Spleen (tissue), 11 donors: ENCODE results near the gene HOXD8. TPM values are rescaled to one million over a fixed set of nuclear protein-coding genes. Genes with fewer than 3 reads are reported as not detected.

Source experiments
- DNase-seq: peaks from one replicate; pipeline ENCODE4 v3.0.0-alpha.2; 2020
- H3K27ac ChIP-seq, 8 donors: fragments of 200-600 bp; sonication (generic) in 7 of 8; 1 replicate in 4 of 8; 2 replicates in 4 of 8; pipeline versions ENCODE4 v1.5.0 to v1.8.0; 2016 to 2021; ENCODE audit warnings: inconsistent platforms in 4 of 8, mild to moderate bottlenecking in 4 of 8, moderate library complexity in 1 of 8
- H3K27me3 ChIP-seq, 7 donors: fragments of 200-600 bp; sonication (generic) in 6 of 7; replicated peaks in 1 of 7; 1 replicate in 4 of 7; 2 replicates in 3 of 7; pipeline versions ENCODE4 v1.5.0 to v1.8.0; 2016 to 2021; ENCODE audit warnings: inconsistent platforms in 3 of 7, mild to moderate bottlenecking in 1 of 7
- H3K36me3 ChIP-seq, 6 donors: fragments of 200-600 bp; sonication (generic) in 5 of 6; 1 replicate in 4 of 6; 2 replicates in 2 of 6; pipeline versions ENCODE4 v1.5.0 to v1.8.0; 2016 to 2021; ENCODE audit warnings: inconsistent platforms in 2 of 6
- H3K4me1 ChIP-seq, 6 donors: fragments of 200-600 bp; sonication (generic) in 5 of 6; 1 replicate in 3 of 6; 2 replicates in 3 of 6; pipeline versions ENCODE4 v1.5.0 to v1.8.0; 2016 to 2021; ENCODE audit warnings: inconsistent platforms in 3 of 6
- H3K4me3 ChIP-seq, 8 donors: fragments of 200-600 bp; sonication (generic) in 7 of 8; 1 replicate in 4 of 8; 2 replicates in 4 of 8; pipeline versions ENCODE4 v1.5.0 to v1.8.0; 2016 to 2021; ENCODE audit warnings: inconsistent platforms in 4 of 8, mild to moderate bottlenecking in 4 of 8, moderate library complexity in 2 of 8
- H3K9me3 ChIP-seq, 8 donors: fragments of 200-600 bp; sonication (generic) in 7 of 8; 1 replicate in 4 of 8; 2 replicates in 4 of 8; pipeline versions ENCODE4 v1.5.0 to v1.8.0; 2016 to 2021; ENCODE audit warnings: inconsistent platforms in 4 of 8
- POLR2A ChIP-seq, 3 donors: fragments of 450-650 bp; IDR thresholded peaks; one replicate each; pipeline ENCODE4 v1.5.1; 2017; ENCODE audit warnings: antibody characterized with exemption in 3 of 3, mild to moderate bottlenecking in 1 of 3
- POLR2AphosphoS5 ChIP-seq, 3 donors: sonication (generic); formaldehyde crosslinking; IDR thresholded peaks; one replicate each; pipeline ENCODE4 v1.5.1; 2017; ENCODE audit warnings: antibody characterized with exemption in 3 of 3
- WGBS, 5 donors: extraction: QIAGEN DNeasy Blood & Tissue Kit in 3 of 5; methylation state at CpG; one replicate each; pipeline versions ENCODE4 v1.1.5 to v1.1.7; 2013 to 2018; 5-methylcytosine and 5-hydroxymethylcytosine counted together
- intact Hi-C: fragments of 100-400 bp; cut with DNase I; formaldehyde crosslinking; loops from one replicate; pipeline ENCODE4 v1.15.0; 2023; ENCODE audit warnings: low total_unique reads
- polyA plus RNA-seq, 3 donors: library from polyadenylated mRNA; stranded (reverse); fragments of 200-250 nt; gene quantifications; one replicate each; pipeline ENCODE4 v1.2.1, GENCODE V29; 2013
- total RNA-seq, 7 donors: library from RNA; depleted of rRNA in 3 of 7; stranded (reverse); fragments of >200 nt in 3 of 7; fragmentation: NEBNext Ultra II Directional in 4 of 7; extraction: Animal tissue kit (Norgen Biotek cat#: 25700) in 4 of 7; gene quantifications; one replicate each; pipeline versions ENCODE4 v1.1.0 to v1.2.1, GENCODE V29; 2016 to 2021
- TF ChIP-seq, protein P1 (sequence below), 11 experiments: fragments of 200-600 bp in 7 of 11; fragments of 450-650 bp in 4 of 11; sonication (generic) in 4 of 11; IDR thresholded peaks in 8 of 11; conservative IDR thresholded peaks in 3 of 11; 1 replicate in 7 of 11; 2 replicates in 4 of 11; pipeline versions ENCODE4 v1.4.0 to v1.8.0; 2016 to 2021; ENCODE audit warnings: antibody characterized with exemption in 11 of 11, inconsistent platforms in 4 of 11, mild to moderate bottlenecking in 1 of 11
- donor health status: healthy with polysubstance abuse.
- donor health status: DM: no; HTN: no; CAD: no; lungs with moderate emphysema.
- donor health status: DM: no; HTN: no; CAD: no.
- donor health status: Bipolar disorder and iron deficiency.
- donor health status: healthy.
- donor health status: DM: no; HTN: no; CAD: no.
- donor health status: DM: yes; HTN: yes; CAD: no.

HOXD8 gene
- total and polyA plus RNA-seq, 10 donors: 4.7 to 27.0 (median 15.8) TPM

GRCh38 chr2:176147800-176148496 lies 18.4 kb downstream of the HOXD8 start:
- Histone ChIP-seq H3K4me1 (peaks cover 0 to 25% (median 7%) of the 10 kb centered on the region in 6 donors), H3K36me3 (no peaks in the 10 kb centered on the region), H3K27me3 (peaks cover 0 to 100% (median 65%) of the 10 kb centered on the region in 7 donors), H3K4me3 (no peak overlapping the region), H3K27ac (no peak overlapping the region), H3K9me3 (no peaks in the 10 kb centered on the region)
- WGBS, 5 donors: 23 to 37% (median 30%) methylated on average over 24 to 31 of the region's 31 CpGs
- DNase-seq: no peak
- intact Hi-C loops: no loop called here
- TF ChIP-seq POLR2A (IDR thresholded peaks at IDR 0.05) (no peak), POLR2AphosphoS5 (IDR thresholded peaks at IDR 0.05) (no peak)
- TF ChIP-seq, protein P1, sequence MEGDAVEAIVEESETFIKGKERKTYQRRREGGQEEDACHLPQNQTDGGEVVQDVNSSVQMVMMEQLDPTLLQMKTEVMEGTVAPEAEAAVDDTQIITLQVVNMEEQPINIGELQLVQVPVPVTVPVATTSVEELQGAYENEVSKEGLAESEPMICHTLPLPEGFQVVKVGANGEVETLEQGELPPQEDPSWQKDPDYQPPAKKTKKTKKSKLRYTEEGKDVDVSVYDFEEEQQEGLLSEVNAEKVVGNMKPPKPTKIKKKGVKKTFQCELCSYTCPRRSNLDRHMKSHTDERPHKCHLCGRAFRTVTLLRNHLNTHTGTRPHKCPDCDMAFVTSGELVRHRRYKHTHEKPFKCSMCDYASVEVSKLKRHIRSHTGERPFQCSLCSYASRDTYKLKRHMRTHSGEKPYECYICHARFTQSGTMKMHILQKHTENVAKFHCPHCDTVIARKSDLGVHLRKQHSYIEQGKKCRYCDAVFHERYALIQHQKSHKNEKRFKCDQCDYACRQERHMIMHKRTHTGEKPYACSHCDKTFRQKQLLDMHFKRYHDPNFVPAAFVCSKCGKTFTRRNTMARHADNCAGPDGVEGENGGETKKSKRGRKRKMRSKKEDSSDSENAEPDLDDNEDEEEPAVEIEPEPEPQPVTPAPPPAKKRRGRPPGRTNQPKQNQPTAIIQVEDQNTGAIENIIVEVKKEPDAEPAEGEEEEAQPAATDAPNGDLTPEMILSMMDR (IDR thresholded peaks at IDR 0.05 in 8 of 11, conservative IDR thresholded peaks at IDR 0.05 in 3 of 11): no peak

DNA sequence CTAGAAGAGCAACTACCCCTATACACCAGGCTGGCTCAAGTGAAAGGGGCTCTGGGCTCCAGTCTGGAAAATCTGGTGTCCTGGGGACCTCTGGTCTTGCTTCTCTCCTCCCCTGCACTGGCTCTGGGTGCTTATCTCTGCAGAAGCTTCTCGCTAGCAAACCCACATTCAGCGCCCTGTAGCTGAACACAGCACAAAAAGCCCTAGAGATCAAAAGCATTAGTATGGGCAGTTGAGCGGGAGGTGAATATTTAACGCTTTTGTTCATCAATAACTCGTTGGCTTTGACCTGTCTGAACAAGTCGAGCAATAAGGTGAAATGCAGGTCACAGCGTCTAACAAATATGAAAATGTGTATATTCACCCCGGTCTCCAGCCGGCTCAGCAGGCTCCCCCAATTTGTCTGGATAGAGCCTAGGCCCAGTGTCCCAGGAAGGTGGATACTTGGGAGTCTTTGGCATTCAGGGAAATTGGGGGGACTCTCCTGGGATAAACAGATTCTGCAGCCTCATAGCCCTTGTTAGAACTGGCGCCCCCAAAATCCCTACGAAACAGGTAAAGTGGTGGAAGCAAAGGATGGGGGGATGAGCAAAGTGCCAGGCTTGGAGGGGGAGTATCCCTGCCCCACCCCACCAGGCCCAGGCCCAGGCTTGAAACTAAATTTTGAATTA lies 19.4 kb downstream of the HOXD8 start:
- 41 to 57% (median 49%) methylated on average over 11 of the region's 11 CpGs for WGBS, 5 donors
- H3K27ac ChIP-seq: no peak overlapping the region
- intact Hi-C loops: no loop called here
- TF ChIP-seq POLR2A (IDR thresholded peaks at IDR 0.05): no peak
- TF ChIP-seq, protein P1 (IDR thresholded peaks at IDR 0.05 in 8 of 11, conservative IDR thresholded peaks at IDR 0.05 in 3 of 11): no peak
- TF ChIP-seq POLR2AphosphoS5 (IDR thresholded peaks at IDR 0.05): no peak
- no peaks in the 10 kb centered on the region for H3K9me3 ChIP-seq
- DNase-seq: no peak
- H3K27me3 ChIP-seq: peaks cover 0 to 100% (median 64%) of the 10 kb centered on the region in 7 donors
- peaks cover 0 to 25% (median 7%) of the 10 kb centered on the region in 6 donors for H3K4me1 ChIP-seq
- H3K36me3 ChIP-seq: no peaks in the 10 kb centered on the region
- no peak overlapping the region for H3K4me3 ChIP-seq

GRCh38 chr2:176149481-176149938 lies 20.0 kb downstream of the HOXD8 start:
- Histone ChIP-seq H3K27ac (no peak overlapping the region), H3K4me3 (no peak overlapping the region), H3K27me3 (peaks cover 0 to 100% (median 70%) of the 10 kb centered on the region in 7 donors), H3K36me3 (no peaks in the 10 kb centered on the region), H3K9me3 (no peaks in the 10 kb centered on the region), H3K4me1 (peaks cover 0 to 25% (median 7%) of the 10 kb centered on the region in 6 donors)
- no peak for DNase-seq
- intact Hi-C loops: no loop called here
- no peak for TF ChIP-seq POLR2A (IDR thresholded peaks at IDR 0.05)
- TF ChIP-seq, protein P1 (IDR thresholded peaks at IDR 0.05 in 8 of 11, conservative IDR thresholded peaks at IDR 0.05 in 3 of 11): no peak
- TF ChIP-seq POLR2AphosphoS5 (IDR thresholded peaks at IDR 0.05): no peak
- WGBS, 5 donors: 30 to 43% (median 33%) methylated on average over 20 to 22 of the region's 22 CpGs
